ENCODE results near the gene C10orf67. TPM values are rescaled to one million over a fixed set of nuclear protein-coding genes. Genes with fewer than 3 reads are reported as not detected.

C10orf67 gene
- total RNA-seq, 4 donors from 2014 or later = 0.09 to 0.60 TPM; not detected in 2

DNA sequence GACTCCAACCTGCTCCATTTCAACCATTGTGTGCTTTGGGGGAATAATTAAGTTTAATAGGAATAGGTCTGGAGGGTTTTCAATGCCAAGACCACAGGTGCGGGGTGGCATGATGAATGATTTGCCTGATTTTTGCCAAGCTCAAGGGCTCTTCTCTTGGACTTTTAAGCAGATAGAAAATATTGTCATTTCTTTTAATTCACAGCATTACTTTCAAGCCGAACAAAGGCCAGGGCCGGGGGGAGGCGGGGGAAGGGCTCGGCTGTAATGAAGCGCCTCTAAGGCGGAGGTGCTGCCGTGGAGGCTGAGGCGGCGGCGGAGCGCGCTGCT, 146.0 kb downstream of the C10orf67 start:
- no peak for TF ChIP-seq CTCF (IDR thresholded peaks at IDR 0.05)
- DNase-seq (ENCODE audit: low spot score) (no peak), ATAC-seq (ENCODE audit: low FRiP score) (no peak)

DNA sequence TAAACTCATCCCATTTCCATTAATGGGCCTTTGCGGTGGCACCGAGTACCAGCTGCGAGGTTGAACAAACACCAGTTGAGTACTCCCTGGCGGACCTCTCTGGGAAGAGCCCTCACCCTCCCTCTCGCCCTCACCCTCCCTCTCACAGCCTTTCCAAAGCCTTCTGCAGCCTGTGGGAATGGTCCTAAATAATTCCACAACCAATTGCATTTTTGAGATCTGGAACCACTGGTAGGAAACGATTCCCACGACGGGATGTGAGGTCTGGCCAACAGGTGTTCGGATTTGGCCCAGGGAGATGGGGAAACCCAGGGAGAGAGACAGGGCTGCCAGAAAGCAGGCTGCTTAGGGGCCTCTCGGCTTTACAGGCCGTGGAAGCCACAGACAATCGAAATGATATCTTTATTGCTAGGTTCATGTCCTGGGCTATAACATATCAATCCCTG, 147.2 kb downstream of the C10orf67 start:
- no peak for TF ChIP-seq CTCF (IDR thresholded peaks at IDR 0.05)
- ATAC-seq (ENCODE audit: low FRiP score) = no peak

GRCh38 chr10:23196915-23197314, 147.7 kb downstream of the C10orf67 start:
- no peak for ATAC-seq (ENCODE audit: low FRiP score)
- no peak for TF ChIP-seq CTCF (IDR thresholded peaks at IDR 0.05)
- DNase-seq (ENCODE audit: low spot score) = no peak

More for the DNA sequence above, 147.2 kb downstream of the C10orf67 start:
- no peak for DNase-seq (ENCODE audit: low spot score)

DNA sequence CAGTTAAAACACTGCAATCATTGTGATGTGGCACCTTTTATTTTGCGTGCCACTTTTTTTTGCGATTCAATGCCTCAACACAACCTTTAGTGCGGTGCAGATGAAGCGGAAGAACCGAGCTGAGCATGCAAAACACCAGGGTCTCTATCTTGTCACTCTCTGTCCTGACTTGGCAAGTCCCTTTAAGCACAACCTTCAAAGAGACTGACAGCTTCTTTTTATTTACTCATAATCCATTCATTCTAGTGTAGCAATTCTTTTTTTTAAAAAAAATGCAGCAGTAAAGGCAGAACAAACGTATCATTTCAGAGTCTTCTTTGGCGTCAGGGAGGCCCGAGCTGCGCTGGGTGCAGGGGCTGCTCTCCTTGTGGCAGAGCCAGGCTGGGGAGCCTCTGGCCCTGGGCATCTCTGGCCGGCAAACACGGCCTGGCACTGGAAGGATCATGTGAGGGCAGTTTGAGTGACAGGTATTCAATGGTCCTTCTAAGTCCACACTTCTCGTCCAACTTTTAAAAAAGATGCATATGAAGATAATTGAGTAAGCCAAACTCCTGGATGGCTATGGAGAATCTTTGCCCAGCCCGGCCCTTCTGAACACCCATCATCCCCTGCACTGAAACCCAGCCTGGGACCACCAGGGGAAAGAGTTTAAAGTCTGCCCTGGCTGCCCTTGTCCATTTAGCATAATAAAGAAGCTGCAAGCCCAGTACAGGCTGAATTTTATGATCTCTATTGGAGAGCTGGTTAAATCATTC, 148.6 kb downstream of the C10orf67 start:
- ATAC-seq (ENCODE audit: low FRiP score) = no peak
- TF ChIP-seq CTCF (IDR thresholded peaks at IDR 0.05) = no peak
- DNase-seq (ENCODE audit: low spot score) = no peak

DNA sequence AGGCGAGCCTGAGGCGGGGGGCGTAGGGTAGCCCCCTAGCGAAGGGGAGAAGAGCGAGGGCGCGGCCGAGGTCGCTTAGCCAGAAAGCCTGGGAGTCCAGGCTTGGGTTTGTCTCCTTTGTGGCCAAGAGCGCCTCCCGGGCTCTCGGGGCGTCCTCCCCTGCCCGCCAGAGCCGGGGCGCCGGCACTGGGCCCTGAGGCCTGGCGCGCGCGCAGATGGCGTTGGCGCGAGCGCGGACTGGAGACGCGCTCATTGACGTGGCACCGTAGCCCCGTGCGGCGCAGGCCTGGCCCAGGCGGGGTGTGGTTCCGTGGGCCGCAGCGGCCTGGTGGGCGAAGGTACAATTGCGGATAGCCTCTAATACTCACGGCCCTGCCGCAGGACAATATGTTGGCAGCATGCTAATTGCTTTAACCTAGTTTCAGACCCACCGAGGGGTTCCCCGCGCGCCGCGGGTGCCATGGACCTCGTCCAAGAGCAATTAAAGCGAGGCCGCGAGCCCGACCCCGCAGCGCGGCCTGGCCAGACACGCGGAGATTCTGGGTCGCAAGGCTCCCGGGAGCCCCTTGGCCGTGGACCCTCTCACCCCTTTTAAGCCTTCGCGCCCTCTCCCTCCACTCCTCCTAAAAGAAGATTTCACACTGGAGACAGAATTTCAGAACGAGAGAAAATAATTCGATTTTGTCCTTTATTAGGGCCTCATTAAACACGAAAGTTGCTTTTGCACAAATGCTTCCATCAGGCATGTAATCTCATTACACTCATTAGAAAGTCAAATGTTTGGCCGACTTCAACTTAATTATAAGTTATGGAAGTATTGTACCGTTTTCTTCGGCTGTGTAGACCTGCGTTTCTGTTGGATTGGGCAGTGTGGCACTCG, 149.4 kb downstream of the C10orf67 start:
- no peak for TF ChIP-seq CTCF (IDR thresholded peaks at IDR 0.05)
- no peak for DNase-seq (ENCODE audit: low spot score)
- no peak for ATAC-seq (ENCODE audit: low FRiP score)

DNA sequence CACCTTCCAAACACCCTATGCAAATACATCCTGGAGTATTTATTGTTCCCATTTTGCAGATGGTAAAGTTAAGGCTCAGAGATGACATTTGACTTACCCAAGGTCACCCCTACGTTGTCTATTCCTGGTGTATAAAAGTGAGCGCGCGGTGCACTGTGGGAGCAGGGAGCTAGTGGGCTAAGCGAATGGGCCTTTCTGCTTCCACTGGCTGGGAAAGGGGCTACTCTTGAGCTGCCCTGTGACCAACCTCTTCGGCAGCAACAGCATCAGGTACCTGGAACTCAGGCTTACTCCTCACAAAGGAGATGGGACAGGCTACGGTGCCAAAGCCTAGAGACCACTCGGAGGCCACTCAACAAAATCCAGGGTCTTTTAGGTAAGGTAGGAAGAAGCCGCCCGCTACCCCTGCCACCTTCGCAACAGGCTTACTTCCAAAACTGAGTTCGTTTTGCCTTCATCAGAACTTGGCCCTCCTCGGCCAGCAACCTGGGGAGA, 150.1 kb downstream of the C10orf67 start:
- DNase-seq (ENCODE audit: low spot score) (no peak), ATAC-seq (ENCODE audit: low FRiP score) (no peak)
- no peak for TF ChIP-seq CTCF (IDR thresholded peaks at IDR 0.05)
